GM12873 (cell line): Measurements from ENCODE around the gene MLANA.

ENCODE experiments used
- TF ChIP-seq, protein P1 (sequence below): IDR thresholded peaks from 2 replicates; pipeline ENCODE4 v1.5.1; 2012; ENCODE audit warnings: low read depth, mild to moderate bottlenecking, moderate library complexity, low read length, control low read depth; ENCODE audit not compliant: insufficient read depth; ENCODE audit errors: missing control alignments

MLANA gene

GRCh38 chr9:5870020-5870339, 20.7 kb upstream of the MLANA start:
- TF ChIP-seq, protein P1, sequence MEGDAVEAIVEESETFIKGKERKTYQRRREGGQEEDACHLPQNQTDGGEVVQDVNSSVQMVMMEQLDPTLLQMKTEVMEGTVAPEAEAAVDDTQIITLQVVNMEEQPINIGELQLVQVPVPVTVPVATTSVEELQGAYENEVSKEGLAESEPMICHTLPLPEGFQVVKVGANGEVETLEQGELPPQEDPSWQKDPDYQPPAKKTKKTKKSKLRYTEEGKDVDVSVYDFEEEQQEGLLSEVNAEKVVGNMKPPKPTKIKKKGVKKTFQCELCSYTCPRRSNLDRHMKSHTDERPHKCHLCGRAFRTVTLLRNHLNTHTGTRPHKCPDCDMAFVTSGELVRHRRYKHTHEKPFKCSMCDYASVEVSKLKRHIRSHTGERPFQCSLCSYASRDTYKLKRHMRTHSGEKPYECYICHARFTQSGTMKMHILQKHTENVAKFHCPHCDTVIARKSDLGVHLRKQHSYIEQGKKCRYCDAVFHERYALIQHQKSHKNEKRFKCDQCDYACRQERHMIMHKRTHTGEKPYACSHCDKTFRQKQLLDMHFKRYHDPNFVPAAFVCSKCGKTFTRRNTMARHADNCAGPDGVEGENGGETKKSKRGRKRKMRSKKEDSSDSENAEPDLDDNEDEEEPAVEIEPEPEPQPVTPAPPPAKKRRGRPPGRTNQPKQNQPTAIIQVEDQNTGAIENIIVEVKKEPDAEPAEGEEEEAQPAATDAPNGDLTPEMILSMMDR, result no peak

GRCh38 chr9:5870691-5871090, 20.0 kb upstream of the MLANA start:
- TF ChIP-seq, protein P1, result no peak

DNA sequence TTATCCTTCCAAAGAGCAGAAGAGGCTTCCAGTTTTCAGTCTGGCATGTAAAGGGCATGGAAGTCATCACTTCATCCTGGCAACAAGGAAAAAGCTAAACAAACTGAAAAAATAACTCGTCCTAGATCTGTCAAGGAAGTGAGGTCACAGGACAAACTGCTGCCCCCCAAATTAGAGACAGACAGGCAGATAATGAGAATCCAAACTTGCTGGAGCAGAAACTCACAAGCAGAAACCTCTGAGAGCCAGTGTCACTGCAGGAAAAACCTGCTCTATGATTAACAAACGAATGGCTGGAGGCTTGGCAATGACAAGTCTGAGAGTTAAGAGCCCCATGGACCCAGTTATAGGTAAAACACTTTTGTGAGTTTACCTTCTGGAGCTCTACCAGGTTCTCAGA, 18.9 kb upstream of the MLANA start:
- TF ChIP-seq, protein P1, result no peak

DNA sequence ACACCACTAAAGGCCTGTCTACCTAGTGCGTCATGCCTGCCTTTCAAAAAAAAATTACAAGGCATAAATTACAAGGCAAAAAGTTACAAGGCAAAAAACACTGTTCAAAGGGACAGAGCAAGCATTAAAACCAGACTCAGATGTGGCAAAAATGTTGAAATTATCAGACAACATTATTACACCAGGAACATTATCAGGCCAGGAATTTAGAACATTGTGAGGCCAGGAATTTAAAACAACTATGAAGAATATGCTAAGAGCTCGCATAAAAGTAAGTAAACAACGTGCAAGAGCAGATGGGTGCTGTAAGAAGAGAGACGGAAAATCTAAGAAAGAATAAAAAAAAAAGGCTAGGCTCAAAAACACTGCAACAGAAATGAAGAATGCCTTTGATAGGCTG, 18.2 kb upstream of the MLANA start:
- TF ChIP-seq, protein P1, result no peak

DNA sequence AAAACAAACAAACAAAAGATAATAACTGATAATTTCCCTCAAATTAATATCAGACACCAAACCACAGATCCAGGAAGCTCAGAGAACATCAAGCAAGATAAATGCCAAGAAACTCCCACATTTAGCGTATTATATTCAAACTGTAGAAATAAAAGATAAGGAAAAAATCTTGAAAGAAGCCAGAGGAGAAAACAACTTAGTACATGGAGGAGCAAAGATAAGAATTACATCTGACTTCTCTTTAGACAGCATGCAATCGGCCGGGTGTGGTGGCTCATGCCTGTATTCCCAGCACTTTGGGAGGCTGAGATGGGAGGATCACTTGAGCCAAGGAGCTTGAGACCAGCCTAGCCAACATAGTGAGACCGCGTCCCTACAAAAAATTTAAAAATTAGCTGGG, 17.2 kb upstream of the MLANA start:
- TF ChIP-seq, protein P1, result no peak

DNA sequence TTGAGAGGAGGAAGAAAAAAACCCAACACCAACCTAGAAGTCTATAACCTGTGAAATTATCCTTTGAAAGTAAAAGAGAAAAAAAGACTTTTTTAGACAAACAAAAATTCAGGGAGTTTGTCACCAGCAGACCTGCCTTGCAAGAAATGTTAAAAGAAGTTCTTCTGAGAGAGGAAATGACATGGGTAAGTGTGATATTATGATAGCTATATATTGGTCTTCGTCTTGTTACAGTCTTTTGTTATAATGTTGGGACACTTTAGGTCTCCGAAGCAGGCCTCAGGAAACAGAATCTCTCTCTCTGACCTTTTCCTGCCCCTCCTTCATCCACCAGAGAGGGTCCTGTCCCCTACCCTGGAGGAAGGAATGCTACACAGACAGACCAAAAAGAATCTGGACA, 16.6 kb upstream of the MLANA start:
- TF ChIP-seq, protein P1, result no peak

DNA sequence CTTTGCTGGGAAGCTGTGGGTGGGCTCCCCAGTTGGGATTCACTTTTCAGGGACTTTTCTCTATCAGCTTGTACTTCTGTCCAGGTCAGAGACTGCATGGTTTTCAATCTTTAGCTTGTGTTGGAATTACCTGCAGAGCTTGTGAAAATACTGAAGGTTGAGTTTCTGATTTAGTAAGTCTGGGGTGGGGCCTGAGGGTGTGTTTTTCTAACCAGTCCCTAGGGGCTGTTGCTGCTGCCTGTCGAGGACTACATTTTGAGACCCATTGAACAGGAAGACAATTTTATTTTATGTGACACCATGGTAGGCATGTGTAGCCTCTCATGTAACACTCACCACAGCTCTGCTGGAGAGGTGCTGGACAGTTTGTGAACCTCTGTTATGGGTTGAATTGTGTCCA, 14.7 kb upstream of the MLANA start:
- TF ChIP-seq, protein P1, result peak; percentile 22

- TF ChIP-seq, protein P1, result no peak
Observed at GRCh38 chr9:5876711-5877110, 14.0 kb upstream of the MLANA start.
